GM23338 (cell line): ENCODE measurements around the gene RHBDD1. TPM values are rescaled to one million over a fixed set of nuclear protein-coding genes. Genes with fewer than 3 reads are reported as not detected.

Experiments
- ETS1 ChIP-seq: IDR thresholded peaks from 2 replicates; pipeline ENCODE4 v1.6.1; 2016; ENCODE audit warnings: antibody characterized with exemption
- JUNB ChIP-seq: IDR thresholded peaks from one replicate; pipeline ENCODE4 v1.6.1; 2016; ENCODE audit warnings: antibody characterized with exemption; ENCODE audit not compliant: unreplicated experiment
- NANOG ChIP-seq: IDR thresholded peaks from 2 replicates; pipeline ENCODE4 v1.6.1; 2016; ENCODE audit warnings: antibody characterized with exemption, borderline replicate concordance
- REST ChIP-seq: IDR thresholded peaks from one replicate; pipeline ENCODE4 v1.6.1; 2018; ENCODE audit warnings: antibody characterized with exemption; ENCODE audit not compliant: unreplicated experiment
- ZNF114 ChIP-seq: fragments of 250-450 bp; sonication (Bioruptor Pico); IDR thresholded peaks from 2 replicates; pipeline ENCODE4 v1.5.0; 2020; ENCODE audit warnings: mild to moderate bottlenecking, moderate library complexity
- ZNF331 ChIP-seq: fragments of 250-450 bp; sonication (Bioruptor Pico); IDR thresholded peaks from 2 replicates; pipeline ENCODE4 v1.5.0; 2020; ENCODE audit warnings: low read depth, mild to moderate bottlenecking, moderate library complexity
- ZNF462 ChIP-seq: fragments of 250-450 bp; sonication (Bioruptor Pico); IDR thresholded peaks from 2 replicates; pipeline ENCODE4 v1.5.0; 2020; ENCODE audit warnings: mild to moderate bottlenecking, moderate library complexity
- polyA plus RNA-seq: library from polyadenylated mRNA; unstranded; fragments of >200 nt; fragmentation: Nextera tagmentation; extraction: Ambion mirVana; gene quantifications from 2 replicates; pipeline ENCODE4 v1.2.1, GENCODE V29; 2016
- total RNA-seq: library from RNA; depleted of rRNA; stranded (reverse); fragments of >200 nt; shearing (Covaris generic); gene quantifications from 2 replicates; pipeline ENCODE4 v1.2.3, GENCODE V29; 2014

RHBDD1 gene
- total and polyA plus RNA-seq, 2 experiments from 2014 or later: 7.3 to 13.0 TPM

GRCh38 chr2:226849349-226849748, 13.5 kb downstream of the RHBDD1 start (continued):
- TF ChIP-seq ZNF462 (CRISPR knock-in tag): no peak
- no peak for TF ChIP-seq ZNF331
- TF ChIP-seq ZNF114 (CRISPR knock-in tag): no peak
- TF ChIP-seq ETS1: no peak
- no peak for TF ChIP-seq JUNB
- no peak for TF ChIP-seq REST
- TF ChIP-seq NANOG: no peak
